CD14-positive monocyte (primary cell): Measurements from ENCODE around the gene ISM2. TPM values are rescaled to one million over a fixed set of nuclear protein-coding genes. Genes with fewer than 3 reads are reported as not detected.
"Not testable (repeated sequence)": the region's sequence is repeated elsewhere in the genome, so short reads cannot be mapped to it uniquely, and the experiment has no call there.

ENCODE experiments used
- DNase-seq, 3 donors: peaks; one replicate each; pipeline ENCODE4 v3.0.0-alpha.2; 2011 to 2022
- H2AFZ ChIP-seq: 2 replicates; pipeline ENCODE4 v1.6.0; 2012; ENCODE audit warnings: mild to moderate bottlenecking, low read depth, low read length, inconsistent platforms; ENCODE audit not compliant: insufficient read depth, poor library complexity, severe bottlenecking
- H3K27ac ChIP-seq, 2 donors: 1 replicate in 1 of 2; 2 replicates in 1 of 2; pipeline ENCODE4 v1.5.1; 2012 to 2013; ENCODE audit warnings: low read length in 2 of 2, control low read depth in 1 of 2, inconsistent platforms in 1 of 2, low read depth in 1 of 2, mild to moderate bottlenecking in 1 of 2
- H3K27me3 ChIP-seq, 2 donors: one replicate each; pipeline versions ENCODE4 v1.6.0 to v1.6.1; 2011 to 2013; ENCODE audit warnings: low read length in 2 of 2; ENCODE audit not compliant: control insufficient read depth in 2 of 2, insufficient read depth in 2 of 2
- H3K36me3 ChIP-seq, 2 donors: replicated peaks in 1 of 2; 1 replicate in 1 of 2; 2 replicates in 1 of 2; pipeline versions ENCODE4 v1.5.1 to v1.6.1; 2012 to 2013; ENCODE audit warnings: low read length in 2 of 2, control low read depth in 1 of 2, inconsistent platforms in 1 of 2, mild to moderate bottlenecking in 1 of 2; ENCODE audit not compliant: insufficient read depth in 2 of 2, control insufficient read depth in 1 of 2
- H3K4me1 ChIP-seq, 2 donors: 1 replicate in 1 of 2; 2 replicates in 1 of 2; pipeline versions ENCODE4 v1.5.1 to v1.6.1; 2012 to 2013; ENCODE audit warnings: low read length in 2 of 2, control low read depth in 1 of 2, inconsistent platforms in 1 of 2, mild to moderate bottlenecking in 1 of 2, moderate library complexity in 1 of 2; ENCODE audit not compliant: insufficient read depth in 2 of 2, control insufficient read depth in 1 of 2
- H3K4me2 ChIP-seq: replicated peaks from 2 replicates; pipeline ENCODE3; 2012; ENCODE audit warnings: low read length, moderate library complexity, mild to moderate bottlenecking; ENCODE audit not compliant: poor library complexity, severe bottlenecking; ENCODE audit errors: extremely low read depth
- H3K4me3 ChIP-seq, 3 experiments: fragments of 200-600 bp in 1 of 3; sonication (generic) in 1 of 3; replicated peaks in 1 of 3; 1 replicate in 2 of 3; 2 replicates in 1 of 3; pipeline ENCODE4 v1.5.1; 2011 to 2013; ENCODE audit warnings: low read length in 3 of 3, mild to moderate bottlenecking in 3 of 3, control low read depth in 2 of 3, low read depth in 2 of 3, inconsistent platforms in 1 of 3, moderate library complexity in 1 of 3
- H3K79me2 ChIP-seq: 2 replicates; pipeline ENCODE4 v1.6.0; 2012; ENCODE audit warnings: mild to moderate bottlenecking, control low read depth, inconsistent platforms, low read length, moderate library complexity; ENCODE audit not compliant: insufficient read depth
- H3K9ac ChIP-seq: 2 replicates; pipeline ENCODE4 v1.6.0; 2017; ENCODE audit warnings: low read length, mild to moderate bottlenecking; ENCODE audit not compliant: insufficient read depth, poor library complexity, severe bottlenecking
- H3K9me3 ChIP-seq, 2 donors: replicated peaks in 1 of 2; 1 replicate in 1 of 2; 2 replicates in 1 of 2; pipeline versions ENCODE4 v1.5.1 to v1.6.1; 2012 to 2013; ENCODE audit warnings: low read length in 2 of 2, control low read depth in 1 of 2; ENCODE audit not compliant: control insufficient read depth in 1 of 2, insufficient read depth in 1 of 2
- H4K20me1 ChIP-seq: 2 replicates; pipeline ENCODE4 v1.6.0; 2012; ENCODE audit warnings: mild to moderate bottlenecking, low read length, control low read depth, moderate library complexity; ENCODE audit not compliant: insufficient read depth
- H3K27ac Mint-ChIP-seq, 7 donors: one replicate each; pipeline ENCODE4 v1.8.0; 2020; ENCODE audit warnings: mild to moderate bottlenecking in 7 of 7, mixed read lengths in 7 of 7, moderate library complexity in 6 of 7, inconsistent platforms in 2 of 7
- H3K27me3 Mint-ChIP-seq, 3 donors: one replicate each; pipeline ENCODE4 v1.8.0; 2021 to 2022; ENCODE audit warnings: low read depth in 3 of 3, mild to moderate bottlenecking in 3 of 3, mixed read lengths in 3 of 3, moderate library complexity in 3 of 3, inconsistent platforms in 1 of 3
- H3K36me3 Mint-ChIP-seq, 2 donors: one replicate each; pipeline ENCODE4 v1.8.0; 2020; ENCODE audit warnings: mixed read lengths in 2 of 2, inconsistent platforms in 1 of 2, mild to moderate bottlenecking in 1 of 2
- H3K4me1 Mint-ChIP-seq: one replicate; pipeline ENCODE4 v1.8.0; 2020; ENCODE audit warnings: mild to moderate bottlenecking, mixed read lengths
- H3K4me3 Mint-ChIP-seq, 2 donors: one replicate each; pipeline ENCODE4 v1.8.0; 2020; ENCODE audit warnings: mild to moderate bottlenecking in 2 of 2, mixed read lengths in 2 of 2, moderate library complexity in 1 of 2
- H3K9me3 Mint-ChIP-seq, 7 donors: one replicate each; pipeline ENCODE4 v1.8.0; 2020 to 2022; ENCODE audit warnings: mixed read lengths in 7 of 7, mild to moderate bottlenecking in 6 of 7, moderate library complexity in 6 of 7, inconsistent platforms in 2 of 7
- CTCF ChIP-seq: fragments of 200-600 bp; IDR thresholded peaks from one replicate; pipeline ENCODE4 v1.8.0; 2022; ENCODE audit warnings: antibody characterized with exemption, mild to moderate bottlenecking
- WGBS: methylation state at CpG from one replicate; pipeline ENCODE4 v1.1.5; 2013; ENCODE audit warnings: missing lambda C conversion rate; ENCODE audit not compliant: insufficient coverage; 5-methylcytosine and 5-hydroxymethylcytosine counted together
- intact Hi-C, 2 donors: fragments of 100-400 bp; cut with micrococcal nuclease; formaldehyde crosslinking; loops; one replicate each; pipeline versions ENCODE4 v1.15.0 to v1.15.1; 2023
- polyA plus RNA-seq, 3 donors: library from polyadenylated mRNA; depleted of rRNA in 1 of 3; unstranded in 2 of 3; stranded (reverse) in 1 of 3; fragments of 300-500 nt in 2 of 3; fragments of >200 nt in 1 of 3; fragmentation: Illumina TruSeq in 2 of 3; gene quantifications; 1 replicate in 2 of 3; 2 replicates in 1 of 3; pipeline ENCODE4 v1.2.3, GENCODE V29; 2012 to 2021

Gene ISM2
- polyA plus RNA-seq, 3 donors: not detected

GRCh38 chr14:77529213-77529612 is 30.6 kb upstream of the ISM2 start:
- no peak overlapping the region for H3K4me2 ChIP-seq
- no peak for DNase-seq
- peaks cover 22 to 61% of the 10 kb centered on the region in 2 donors for H3K36me3 ChIP-seq
- no peak overlapping the region for H2AFZ ChIP-seq
- Mint-ChIP-seq H3K36me3 (peaks cover 34 to 71% of the 10 kb centered on the region in 2 donors), H3K9me3 (no peaks in the 10 kb centered on the region), H3K27me3 (peaks cover 0 to 2% (median 0%) of the 10 kb centered on the region in 3 donors), H3K4me3 (no peak overlapping the region), H3K27ac (peak overlapping the region in 1 of 7 donors; percentile 22), H3K4me1 (peaks cover 5% of the 10 kb centered on the region)
- H3K4me3 ChIP-seq: no peak overlapping the region
- no peaks in the 10 kb centered on the region for H3K4me1 ChIP-seq
- intact Hi-C loops: loop anchor here in 1 of 2 donors (10.0 kb wide), 1 partner anchor 64 kb away; no protein-coding TSS in a partner anchor
- no peak for TF ChIP-seq CTCF
- peaks cover 81% of the 10 kb centered on the region for H4K20me1 ChIP-seq
- no peak overlapping the region for H3K27ac ChIP-seq
- no peaks in the 10 kb centered on the region for H3K27me3 ChIP-seq
- H3K9ac ChIP-seq: no peak overlapping the region
- WGBS: 83% methylated on average over 1 of the region's 2 CpGs
- H3K9me3 ChIP-seq: no peaks in the 10 kb centered on the region
- peaks cover 40% of the 10 kb centered on the region for H3K79me2 ChIP-seq

GRCh38 chr14:77528701-77529100 is 30.1 kb upstream of the ISM2 start:
- intact Hi-C loops: loop anchor here in 1 of 2 donors (10.0 kb wide), 1 partner anchor 64 kb away; no protein-coding TSS in a partner anchor

More at GRCh38 chr14:77528701-77529100, 30.1 kb upstream of the ISM2 start:
- Mint-ChIP-seq H3K27ac (peak overlapping the region in 1 of 7 donors; percentile 22), H3K36me3 (peaks cover 37 to 71% of the 10 kb centered on the region in 2 donors)
- Histone ChIP-seq H3K79me2 (peaks cover 40% of the 10 kb centered on the region), H4K20me1 (peaks cover 81% of the 10 kb centered on the region), H3K36me3 (peaks cover 22 to 61% of the 10 kb centered on the region in 2 donors)
- not testable (repeated sequence) for H3K27me3 Mint-ChIP-seq, H3K4me2 ChIP-seq, H3K4me1 ChIP-seq, H3K4me3 ChIP-seq, H3K27me3 ChIP-seq, DNase-seq, H3K27ac ChIP-seq, H3K4me3 Mint-ChIP-seq, H3K9me3 Mint-ChIP-seq, H3K9ac ChIP-seq, H3K4me1 Mint-ChIP-seq, H3K9me3 ChIP-seq, H2AFZ ChIP-seq
- 78% methylated on average over 2 of the region's 5 CpGs for WGBS
